ENCODE data around the gene MOB3A.

The MOB3A gene

GRCh38 chr19:2096034-2096479 lies at the start of gene MOB3A:
Gene MOB3A, minus strand, starts transcription at chr19:2096326. Its CDS starts 17,766 bp downstream, at chr19:2078560.
- TF ChIP-seq LEF1 (IDR thresholded peaks at IDR 0.05; ENCODE audit: borderline replicate concordance) (no peak; the same call in 1 of the 2 replicates), FOXK2 (IDR thresholded peaks at IDR 0.05) (no peak), ARNT (IDR thresholded peaks at IDR 0.05) (0 out of 2 replicates have a peak, but pooled peaks have one; percentile 21), PKNOX1 (IDR thresholded peaks at IDR 0.05) (no peak), HDGF (IDR thresholded peaks at IDR 0.05; ENCODE audit: borderline replicate concordance) (no peak), FOXM1 (IDR thresholded peaks at IDR 0.05; ENCODE audit: borderline replicate concordance) (0 out of 2 replicates have a peak, but pooled peaks have one; percentile 49), ELF4 (IDR thresholded peaks at IDR 0.05) (no peak), SUZ12 (IDR thresholded peaks at IDR 0.05) (no peak), SP1 (IDR thresholded peaks at IDR 0.05) (no peak), L3MBTL2 (conservative IDR thresholded peaks at IDR 0.05) (no peak)
- POLR2A ChIA-PET: interaction anchor here (0.6 kb wide), 1 partner anchor 82 kb away, joined by 3 read pairs; no protein-coding TSS in a partner anchor
- no peak for DNase-seq (ENCODE audit: extremely low spot score)
- CTCF ChIA-PET: no interaction called here

DNA sequence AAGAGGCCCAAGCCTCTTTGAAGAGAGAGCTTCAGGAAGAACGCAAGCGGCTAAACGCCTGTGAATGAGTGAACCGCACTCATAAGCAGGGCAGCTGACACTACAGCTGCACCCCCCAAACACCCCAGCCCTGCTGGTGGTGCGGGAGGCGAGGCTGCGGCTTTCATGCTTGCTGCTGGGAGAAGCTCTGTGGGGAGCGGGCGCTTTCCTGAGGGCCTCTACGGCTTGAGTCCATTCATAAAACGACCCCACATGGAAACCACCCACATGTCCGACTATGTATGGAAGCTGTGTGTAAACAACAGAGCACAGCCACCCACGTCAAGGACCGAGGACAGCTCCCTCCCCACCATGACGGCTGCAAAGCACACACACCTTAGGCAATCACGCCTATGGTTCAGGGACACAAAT lies 49.7 kb upstream of the MOB3A start:
- CTCF ChIA-PET: no interaction called here
- TF ChIP-seq SUZ12 (IDR thresholded peaks at IDR 0.05): no peak
- no peak for TF ChIP-seq TARDBP (IDR thresholded peaks at IDR 0.05)
- no peak for TF ChIP-seq SP1 (IDR thresholded peaks at IDR 0.05)
- no peak for TF ChIP-seq BHLHE40 (IDR thresholded peaks at IDR 0.05; ENCODE audit: borderline replicate concordance)
- no peak for TF ChIP-seq ARNT (IDR thresholded peaks at IDR 0.05)
- TF ChIP-seq ELF4 (IDR thresholded peaks at IDR 0.05): no peak
- no peak for TF ChIP-seq ZNF384 (IDR thresholded peaks at IDR 0.05)
- TF ChIP-seq PKNOX1 (IDR thresholded peaks at IDR 0.05): no peak
- DNase-seq (ENCODE audit: extremely low spot score): no peak
- POLR2A ChIA-PET: no interaction called here

DNA sequence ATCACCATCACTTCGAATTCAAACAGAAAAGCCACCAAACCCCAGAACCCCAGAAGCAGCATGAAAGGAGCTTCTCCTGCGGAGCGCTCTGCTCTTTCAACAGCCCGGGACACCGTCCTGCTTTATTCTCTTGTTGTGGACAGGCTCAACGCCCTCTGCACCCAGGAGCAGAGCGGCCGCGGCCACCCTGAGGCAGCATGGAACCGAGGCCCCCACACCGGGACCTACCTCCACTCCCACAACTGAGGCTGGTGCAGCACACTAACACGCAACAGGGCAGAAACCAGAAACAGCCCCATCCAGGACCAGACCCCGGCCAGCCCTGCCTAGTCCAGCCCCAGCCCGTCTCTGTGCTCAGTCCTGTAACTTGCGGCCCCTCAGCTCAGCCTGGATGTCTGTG lies 48.1 kb upstream of the MOB3A start:
- TF ChIP-seq ZNF384 (IDR thresholded peaks at IDR 0.05): no peak
- TF ChIP-seq PKNOX1 (IDR thresholded peaks at IDR 0.05): no peak
- no peak for TF ChIP-seq TARDBP (IDR thresholded peaks at IDR 0.05)
- TF ChIP-seq ARNT (IDR thresholded peaks at IDR 0.05): no peak
- TF ChIP-seq SUZ12 (IDR thresholded peaks at IDR 0.05): no peak
- TF ChIP-seq FOXK2 (IDR thresholded peaks at IDR 0.05): no peak
- TF ChIP-seq BHLHE40 (IDR thresholded peaks at IDR 0.05; ENCODE audit: borderline replicate concordance): no peak
- no peak for TF ChIP-seq NFRKB (IDR thresholded peaks at IDR 0.05)
- TF ChIP-seq LEF1 (IDR thresholded peaks at IDR 0.05; ENCODE audit: borderline replicate concordance): no peak
- no peak for TF ChIP-seq ELF4 (IDR thresholded peaks at IDR 0.05)
- no peak for TF ChIP-seq L3MBTL2 (conservative IDR thresholded peaks at IDR 0.05)
- TF ChIP-seq CTBP1 (IDR thresholded peaks at IDR 0.05; ENCODE audit: borderline replicate concordance): no peak
- no peak for TF ChIP-seq FOXM1 (IDR thresholded peaks at IDR 0.05; ENCODE audit: borderline replicate concordance)
- no peak for TF ChIP-seq FOXA1 (IDR thresholded peaks at IDR 0.05)
- TF ChIP-seq HDGF (IDR thresholded peaks at IDR 0.05; ENCODE audit: borderline replicate concordance): no peak
- TF ChIP-seq SP1 (IDR thresholded peaks at IDR 0.05): no peak
- CTCF ChIA-PET: interaction anchor here (0.7 kb wide), 1 partner anchor 26 kb away, joined by 3 read pairs; no protein-coding TSS in a partner anchor

GRCh38 chr19:2142173-2142829 lies 46.2 kb upstream of the MOB3A start:
- TF ChIP-seq ZNF384 (IDR thresholded peaks at IDR 0.05) (no peak), CTBP1 (IDR thresholded peaks at IDR 0.05; ENCODE audit: borderline replicate concordance) (no peak), L3MBTL2 (conservative IDR thresholded peaks at IDR 0.05) (no peak), SP1 (IDR thresholded peaks at IDR 0.05) (no peak), NFRKB (IDR thresholded peaks at IDR 0.05) (no peak)
- ChIA-PET CTCF (interaction anchor here (0.6 to 1.2 kb wide), 2 partner anchors 14 to 130 kb away, joined by 3 read pairs; no protein-coding TSS in a partner anchor), POLR2A (no interaction called here)
- no peak for DNase-seq (ENCODE audit: extremely low spot score)

More for the DNA sequence above, 48.1 kb upstream of the MOB3A start:
- POLR2A ChIA-PET: no interaction called here
- DNase-seq (ENCODE audit: extremely low spot score): no peak

DNA sequence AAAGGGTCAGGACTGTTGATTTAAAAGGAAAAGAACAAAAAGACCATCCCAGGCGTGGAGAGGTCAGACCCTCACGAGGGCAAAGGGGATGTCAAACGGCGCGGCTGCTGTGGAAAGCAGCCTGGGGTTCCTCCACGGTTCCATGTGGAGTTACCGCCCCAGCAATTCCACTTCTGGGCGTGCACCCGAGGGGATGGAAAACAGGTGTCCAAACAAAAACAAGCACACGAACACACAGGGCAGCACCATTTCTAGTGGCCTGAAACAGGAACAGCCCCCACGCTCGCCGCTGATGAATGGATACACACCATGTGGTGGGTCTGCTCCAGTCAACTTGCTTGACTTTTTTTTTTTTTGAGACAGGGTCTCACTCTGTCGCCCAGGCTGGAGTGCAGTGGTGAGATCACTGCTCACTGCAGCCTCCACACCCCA lies 44.0 kb upstream of the MOB3A start:
- CTCF ChIA-PET: no interaction called here
- DNase-seq (ENCODE audit: extremely low spot score): no peak
- TF ChIP-seq LEF1 (IDR thresholded peaks at IDR 0.05; ENCODE audit: borderline replicate concordance) (no peak), SUZ12 (IDR thresholded peaks at IDR 0.05) (no peak), PKNOX1 (IDR thresholded peaks at IDR 0.05) (no peak), ARNT (IDR thresholded peaks at IDR 0.05) (no peak), FOXM1 (IDR thresholded peaks at IDR 0.05; ENCODE audit: borderline replicate concordance) (no peak), L3MBTL2 (conservative IDR thresholded peaks at IDR 0.05) (no peak), NFRKB (IDR thresholded peaks at IDR 0.05) (no peak), FOXK2 (IDR thresholded peaks at IDR 0.05) (no peak), CTBP1 (IDR thresholded peaks at IDR 0.05; ENCODE audit: borderline replicate concordance) (no peak), ELF4 (IDR thresholded peaks at IDR 0.05) (no peak), FOXA1 (IDR thresholded peaks at IDR 0.05) (no peak), ZNF384 (IDR thresholded peaks at IDR 0.05) (no peak), SP1 (IDR thresholded peaks at IDR 0.05) (no peak), TARDBP (IDR thresholded peaks at IDR 0.05) (no peak)
- POLR2A ChIA-PET: no interaction called here

Measured in HEK293T (cell line).